ES-I3 (cell line): ENCODE results near the gene NOX3.

Source experiments
- H3K36me3 ChIP-seq: 2 replicates; pipeline ENCODE4 v1.6.1; 2013; ENCODE audit warnings: mild to moderate bottlenecking, low read length, control low read depth, moderate library complexity; ENCODE audit not compliant: insufficient read depth
- H3K4me1 ChIP-seq: 2 replicates; pipeline ENCODE4 v1.6.1; 2013; ENCODE audit warnings: mild to moderate bottlenecking, control low read depth, low read length; ENCODE audit not compliant: insufficient read depth
- H3K9ac ChIP-seq: 2 replicates; pipeline ENCODE4 v1.6.1; 2013; ENCODE audit warnings: low read depth, mild to moderate bottlenecking, low read length, moderate library complexity
- H3K9me3 ChIP-seq: 2 replicates; pipeline ENCODE4 v1.6.1; 2013; ENCODE audit warnings: mild to moderate bottlenecking, low read length, moderate library complexity; ENCODE audit not compliant: control insufficient read depth, insufficient read depth

NOX3 gene

GRCh38 chr6:155449450-155450239, 6.0 kb downstream of the NOX3 start:
- peaks cover 21% of the 10 kb centered on the region for H3K4me1 ChIP-seq
- no peak overlapping the region for H3K9ac ChIP-seq
- H3K9me3 ChIP-seq = no peaks in the 10 kb centered on the region
- no peaks in the 10 kb centered on the region for H3K36me3 ChIP-seq

- Histone ChIP-seq H3K9me3 (no peaks in the 10 kb centered on the region), H3K4me1 (peaks cover 29% of the 10 kb centered on the region), H3K9ac (no peak overlapping the region), H3K36me3 (no peaks in the 10 kb centered on the region)
These were observed 6.8 kb downstream of the NOX3 start for GRCh38 chr6:155448668-155449449.

GRCh38 chr6:155447949-155448348, 7.7 kb downstream of the NOX3 start:
- H3K9ac ChIP-seq = no peak overlapping the region
- H3K4me1 ChIP-seq = peaks cover 29% of the 10 kb centered on the region
- no peaks in the 10 kb centered on the region for H3K36me3 ChIP-seq
- no peaks in the 10 kb centered on the region for H3K9me3 ChIP-seq

GRCh38 chr6:155444952-155445903, 10.4 kb downstream of the NOX3 start:
- H3K9ac ChIP-seq = no peak overlapping the region
- peaks cover 28% of the 10 kb centered on the region for H3K4me1 ChIP-seq
- no peaks in the 10 kb centered on the region for H3K9me3 ChIP-seq
- no peaks in the 10 kb centered on the region for H3K36me3 ChIP-seq

- no peaks in the 10 kb centered on the region for H3K9me3 ChIP-seq
These were observed 11.3 kb downstream of the NOX3 start for GRCh38 chr6:155444120-155444917.

GRCh38 chr6:155443168-155443567, 12.5 kb downstream of the NOX3 start:
- H3K36me3 ChIP-seq = no peaks in the 10 kb centered on the region
- no peak overlapping the region for H3K9ac ChIP-seq
- peaks cover 9% of the 10 kb centered on the region for H3K4me1 ChIP-seq
- no peaks in the 10 kb centered on the region for H3K9me3 ChIP-seq

More at GRCh38 chr6:155444120-155444917, 11.3 kb downstream of the NOX3 start:
- H3K9ac ChIP-seq = no peak overlapping the region
- peaks cover 19% of the 10 kb centered on the region for H3K4me1 ChIP-seq
- no peaks in the 10 kb centered on the region for H3K36me3 ChIP-seq

GRCh38 chr6:155442562-155442961, 13.1 kb downstream of the NOX3 start:
- Histone ChIP-seq H3K4me1 (peaks cover 9% of the 10 kb centered on the region), H3K9me3 (no peaks in the 10 kb centered on the region), H3K36me3 (no peaks in the 10 kb centered on the region), H3K9ac (no peak overlapping the region)

GRCh38 chr6:155441112-155441465, 14.6 kb downstream of the NOX3 start:
- no peak overlapping the region for H3K9ac ChIP-seq
- peaks cover 9% of the 10 kb centered on the region for H3K4me1 ChIP-seq
- no peaks in the 10 kb centered on the region for H3K36me3 ChIP-seq
- no peaks in the 10 kb centered on the region for H3K9me3 ChIP-seq

- Histone ChIP-seq H3K9me3 (no peaks in the 10 kb centered on the region), H3K36me3 (no peaks in the 10 kb centered on the region), H3K9ac (no peak overlapping the region), H3K4me1 (peaks cover 9% of the 10 kb centered on the region)
These were observed 15.1 kb downstream of the NOX3 start for GRCh38 chr6:155440398-155441111.

- Histone ChIP-seq H3K9me3 (no peaks in the 10 kb centered on the region), H3K9ac (no peak overlapping the region), H3K4me1 (peaks cover 5% of the 10 kb centered on the region), H3K36me3 (no peaks in the 10 kb centered on the region)
These were observed 16.3 kb downstream of the NOX3 start for GRCh38 chr6:155439376-155439775.

- H3K4me1 ChIP-seq = no peaks in the 10 kb centered on the region; the same call in 1 of the 2 replicates
- H3K36me3 ChIP-seq = no peaks in the 10 kb centered on the region
- H3K9ac ChIP-seq = no peak overlapping the region
- H3K9me3 ChIP-seq = no peaks in the 10 kb centered on the region
These were observed 18.5 kb downstream of the NOX3 start for GRCh38 chr6:155436981-155437749.

- Histone ChIP-seq H3K4me1 (no peaks in the 10 kb centered on the region), H3K9me3 (no peaks in the 10 kb centered on the region), H3K36me3 (no peaks in the 10 kb centered on the region), H3K9ac (no peak overlapping the region)
These were observed 20.7 kb downstream of the NOX3 start for GRCh38 chr6:155434829-155435423.
